ENCODE measurements around the gene MEGF6.

MEGF6 gene

DNA sequence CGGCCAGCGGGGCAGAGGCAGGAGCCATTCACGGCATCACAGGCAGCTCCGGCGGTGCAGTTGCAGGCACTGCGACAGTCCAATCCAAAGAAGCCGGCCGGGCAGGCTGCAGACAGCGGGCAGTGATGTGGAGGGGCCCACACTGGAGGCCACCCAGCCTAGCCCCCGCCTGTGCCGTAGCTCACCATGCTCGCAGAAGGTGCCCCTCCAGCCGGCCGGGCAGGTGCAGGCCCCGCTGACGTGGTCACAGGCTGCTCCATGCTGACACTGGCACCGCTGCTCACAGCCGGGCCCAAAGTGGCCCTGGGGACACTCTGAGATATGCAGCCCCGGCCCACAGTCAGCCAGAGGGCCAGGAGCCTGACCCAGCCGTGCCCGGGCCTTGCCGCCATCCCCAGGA, 111.7 kb downstream of the MEGF6 start:
- DNase-seq, result no peak

DNA sequence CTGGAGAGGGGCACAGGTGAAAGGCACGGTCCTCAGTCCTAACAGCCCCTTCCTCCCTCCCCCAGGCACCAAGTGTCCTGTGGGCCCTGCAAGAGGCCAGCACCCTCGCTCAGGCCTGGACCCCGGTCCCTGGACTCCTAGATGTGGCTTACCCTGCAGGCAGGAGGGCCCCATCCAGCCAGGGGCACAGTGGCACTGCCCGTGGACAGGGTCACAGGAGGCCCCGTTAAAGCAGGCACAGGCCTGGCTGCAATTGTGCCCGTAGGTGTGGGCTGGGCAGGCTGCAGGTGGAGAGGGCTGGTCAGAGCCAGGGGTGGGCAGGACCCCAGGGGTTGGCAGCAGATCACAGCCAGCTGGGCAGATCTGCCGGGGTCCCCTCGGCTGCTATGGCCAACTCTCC, 112.3 kb downstream of the MEGF6 start:
- DNase-seq, result no peak

DNA sequence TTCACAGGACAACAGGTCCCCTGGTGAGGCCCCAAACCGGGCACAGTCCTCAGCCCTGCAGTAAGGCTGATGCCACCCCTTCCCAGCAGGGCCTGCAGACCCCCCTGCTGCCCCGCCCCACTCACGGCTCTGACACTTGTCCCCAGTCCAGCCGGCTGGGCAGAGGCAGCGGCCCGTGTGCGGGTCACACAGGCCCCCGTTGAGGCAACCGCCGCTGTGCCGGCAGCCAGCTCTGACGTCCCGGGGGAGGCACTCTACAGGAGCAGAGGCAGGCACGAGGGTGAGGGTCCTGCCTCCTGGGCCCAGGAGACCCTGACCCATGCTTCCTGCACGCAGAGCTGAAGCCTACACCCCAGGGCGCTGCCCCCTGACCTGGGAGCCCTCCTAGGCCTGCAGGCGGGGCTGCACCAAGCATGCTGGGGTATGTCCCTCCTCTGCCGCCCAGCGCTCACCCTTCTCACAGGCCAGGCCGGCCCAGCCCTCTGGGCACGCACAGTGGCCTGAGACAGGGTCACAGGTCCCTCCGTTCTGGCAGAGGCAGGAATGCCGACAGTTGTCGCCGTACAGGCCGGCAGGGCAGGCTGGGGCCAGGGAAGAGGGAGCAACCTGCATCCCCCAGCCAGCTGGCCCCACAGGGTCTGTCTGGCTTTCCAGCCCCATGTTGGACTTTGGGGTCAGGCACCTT, 112.9 kb downstream of the MEGF6 start:
- no peak for DNase-seq

DNA sequence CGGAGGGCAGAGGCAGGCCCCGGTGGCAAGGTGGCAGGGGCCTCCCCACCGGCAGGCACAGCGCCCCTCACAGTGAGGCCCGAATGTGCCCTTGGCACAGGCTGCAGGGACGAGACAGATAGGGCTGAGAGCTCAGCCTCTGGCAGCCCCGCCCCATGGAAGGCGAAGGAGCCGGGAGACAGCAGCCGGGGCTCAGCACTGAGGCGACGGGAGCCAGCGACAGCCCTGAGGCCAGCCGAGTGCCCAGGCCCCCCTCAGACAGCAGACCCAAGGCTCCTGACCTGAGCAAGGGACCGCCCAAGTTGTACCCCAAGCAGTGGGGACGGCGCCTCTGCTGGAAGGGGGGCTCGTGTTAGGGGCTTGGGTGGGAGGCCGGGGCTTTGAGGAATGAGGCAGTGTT, 113.8 kb downstream of the MEGF6 start:
- no peak for DNase-seq

DNA sequence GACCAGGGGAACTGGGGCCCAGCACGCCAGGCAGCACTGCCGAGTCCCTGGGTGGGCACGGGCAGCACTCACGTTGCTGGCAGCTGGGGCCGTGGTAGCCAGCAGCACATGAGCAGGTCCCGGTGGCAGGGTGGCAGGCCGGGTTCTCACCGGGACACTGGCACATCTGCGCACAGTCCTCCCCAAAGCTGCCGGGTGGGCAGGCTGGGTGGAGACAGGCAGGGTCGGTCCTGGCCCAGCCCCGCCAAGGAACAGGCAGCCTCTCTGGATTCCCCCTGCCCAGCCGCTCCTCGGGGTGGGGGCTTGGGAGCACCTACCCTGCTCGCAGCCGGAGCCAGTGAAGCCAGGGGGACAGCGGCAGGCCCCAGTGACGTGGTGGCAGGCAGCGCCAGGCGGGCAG, 114.4 kb downstream of the MEGF6 start:
- DNase-seq, result no peak

DNA sequence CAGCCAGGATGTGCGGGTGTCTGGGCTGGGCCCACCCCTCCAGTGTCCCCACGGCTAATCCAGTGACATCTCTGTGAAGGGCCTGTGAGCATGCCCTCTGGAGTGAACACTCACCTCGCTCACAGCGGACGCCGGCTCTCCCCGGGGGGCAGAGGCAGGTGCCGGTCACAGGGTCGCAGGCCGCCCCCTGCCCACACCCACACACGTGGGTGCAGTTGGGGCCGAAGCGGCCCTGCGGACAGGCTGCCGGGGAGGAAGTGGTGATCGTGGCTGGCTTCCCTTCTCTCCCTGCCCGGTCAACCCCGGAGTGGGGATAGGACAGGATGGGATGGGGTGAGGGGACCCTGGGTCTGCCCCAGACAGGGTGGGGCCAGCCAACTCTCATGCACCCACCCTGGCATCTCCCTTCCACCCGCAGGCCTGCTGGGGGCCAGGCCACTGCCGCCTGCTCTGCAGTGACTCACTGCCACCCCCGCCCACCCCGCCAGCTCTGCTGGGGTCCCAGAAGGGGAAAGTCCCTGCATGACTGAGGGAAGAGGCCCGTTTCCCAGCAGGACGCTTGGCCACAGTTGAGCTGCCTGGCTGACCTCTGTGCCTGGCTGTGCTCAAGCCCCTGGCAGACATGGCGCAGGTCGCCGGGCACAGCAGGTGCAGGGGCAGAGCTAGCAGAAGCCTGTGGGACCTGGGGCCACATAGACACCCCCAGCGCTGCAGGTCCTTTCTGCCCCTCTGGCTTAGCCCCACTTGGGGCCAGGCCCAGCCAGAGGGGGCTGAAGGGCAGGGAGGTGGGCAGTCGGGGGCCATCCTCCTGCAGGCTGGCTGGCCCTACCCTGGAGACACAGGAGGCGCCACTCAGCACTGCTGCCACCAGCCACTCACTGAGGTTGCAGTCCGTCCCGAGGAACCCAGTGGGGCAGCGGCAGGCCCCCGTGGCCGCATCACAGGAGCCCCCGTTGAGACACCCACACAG, 115.2 kb downstream of the MEGF6 start:
- no peak for DNase-seq

DNA sequence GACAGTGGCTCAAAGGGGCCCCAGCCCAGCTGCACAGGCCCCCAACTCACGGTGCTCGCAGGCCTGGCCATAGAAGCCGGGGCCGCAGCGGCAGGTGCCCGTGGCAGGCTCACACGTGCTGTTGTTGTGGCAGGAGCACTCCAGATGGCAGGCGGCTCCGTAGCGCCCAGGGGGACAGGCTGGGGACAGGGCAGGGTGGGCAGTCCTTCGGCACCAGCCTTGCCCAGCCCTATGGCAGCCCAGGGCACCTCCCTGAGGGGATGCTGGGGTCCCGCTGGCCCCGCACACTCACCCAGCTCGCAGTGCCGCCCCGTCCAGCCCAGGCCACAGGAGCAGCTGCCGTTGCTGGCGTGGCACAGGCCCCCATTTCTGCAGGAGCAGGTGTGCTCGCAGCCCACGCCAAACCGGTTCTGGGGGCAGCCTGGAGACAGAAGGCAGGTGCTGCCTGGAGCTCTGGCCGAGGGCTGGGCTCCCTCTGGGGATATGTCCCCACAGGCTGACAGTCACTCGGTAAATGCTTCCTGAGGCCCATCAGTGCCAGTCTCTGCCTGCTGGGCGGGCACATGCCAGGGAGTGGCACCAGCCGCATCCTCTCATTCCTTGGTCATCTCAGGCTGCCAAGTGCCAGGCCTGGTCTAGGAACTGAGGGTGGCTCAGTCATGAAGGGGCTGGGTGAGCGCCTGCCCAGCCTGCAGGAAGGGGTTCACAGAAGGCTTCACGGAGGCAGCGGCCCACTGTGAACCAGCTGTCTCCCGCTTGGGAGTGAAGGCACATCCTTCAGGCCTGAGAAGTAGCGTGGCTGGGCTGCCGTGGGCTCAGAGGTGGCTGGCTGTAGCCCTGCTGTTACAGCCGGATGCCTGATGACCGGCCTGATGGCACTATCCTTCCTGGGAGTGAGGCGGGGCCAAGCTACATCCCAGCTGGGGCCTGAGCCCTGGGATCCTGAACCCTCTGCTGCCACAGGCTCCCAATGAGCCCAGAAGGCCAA, 116.7 kb downstream of the MEGF6 start:
- DNase-seq, result no peak

DNA sequence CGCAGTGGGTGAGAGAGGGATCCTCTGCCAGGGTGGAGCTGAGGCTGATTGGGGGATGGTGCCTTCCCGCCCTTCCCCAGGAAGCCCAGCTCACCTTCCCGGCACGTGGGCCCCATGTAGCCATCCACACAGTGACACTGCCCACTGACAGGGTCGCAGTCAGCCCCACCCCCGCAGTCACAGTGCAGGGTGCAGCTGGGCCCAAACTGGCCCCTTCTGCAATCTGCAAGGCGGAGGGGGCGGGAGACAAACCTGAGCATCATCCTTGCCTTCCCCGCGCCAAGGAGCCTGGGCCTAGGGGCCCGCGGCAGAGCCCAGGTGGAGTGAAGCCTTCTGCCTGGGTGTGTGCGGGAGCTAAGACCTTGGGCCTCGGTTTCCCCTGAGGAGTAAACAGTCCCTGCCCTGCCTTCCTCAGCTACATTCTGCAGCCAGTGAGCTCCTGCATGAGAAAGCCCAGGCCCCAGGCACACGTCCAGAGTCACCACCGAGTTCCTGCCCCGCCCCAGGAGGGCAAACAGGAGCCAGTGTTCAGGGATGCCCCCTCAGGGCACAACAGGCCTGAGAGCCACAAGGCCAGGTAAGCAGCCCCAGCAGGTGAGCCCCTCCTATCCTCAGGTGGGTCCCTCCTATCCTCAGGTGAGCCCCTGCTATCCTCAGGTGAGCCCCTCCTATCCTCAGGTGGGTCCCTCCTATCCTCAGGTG, 118.6 kb downstream of the MEGF6 start:
- DNase-seq, result no peak

DNA sequence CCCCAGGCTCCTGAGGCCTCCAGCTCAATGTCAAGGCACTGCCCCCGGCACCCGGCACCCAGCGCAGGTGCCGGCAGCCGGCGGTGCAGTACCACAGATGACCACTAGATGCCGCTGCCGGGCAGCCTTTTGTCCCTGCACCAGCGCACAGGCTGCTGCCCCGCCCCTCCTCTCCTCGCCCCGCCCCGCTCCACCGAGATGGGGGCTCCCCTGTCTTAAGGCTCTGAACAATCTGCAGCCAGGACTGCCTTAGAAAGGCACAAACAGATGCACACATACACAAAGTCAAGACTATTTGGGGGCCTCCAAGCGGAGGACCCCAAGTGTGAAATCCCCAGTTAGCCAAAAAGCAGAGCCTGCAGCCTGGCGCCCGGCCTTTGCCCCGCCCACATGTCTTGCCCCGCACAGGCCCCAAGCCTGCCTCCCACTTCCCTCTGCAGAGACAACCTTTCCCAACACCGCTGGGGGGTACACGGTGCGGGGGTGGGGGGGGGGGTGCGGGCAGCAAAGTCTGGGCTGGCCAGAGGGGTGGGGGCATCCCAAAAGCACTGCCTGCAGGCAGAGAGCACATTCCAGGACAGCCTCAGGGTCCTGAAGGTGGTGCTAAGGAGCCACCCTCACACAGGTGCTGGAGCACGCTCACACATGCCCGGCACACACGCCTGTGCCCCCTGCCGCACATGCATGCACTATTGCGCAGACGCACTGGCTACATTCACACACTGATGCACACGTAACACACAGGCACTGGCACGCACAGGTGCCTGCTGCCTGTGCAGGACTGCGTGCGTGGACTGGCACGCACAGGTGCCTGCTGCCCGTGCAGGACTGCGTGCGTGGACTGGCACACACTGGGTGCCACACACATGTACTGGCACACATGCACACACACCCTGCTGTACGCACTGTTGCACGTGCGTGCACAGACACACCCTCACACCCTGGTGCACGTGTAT, 119.7 kb downstream of the MEGF6 start:
- DNase-seq, result peak; percentile 86

DNA sequence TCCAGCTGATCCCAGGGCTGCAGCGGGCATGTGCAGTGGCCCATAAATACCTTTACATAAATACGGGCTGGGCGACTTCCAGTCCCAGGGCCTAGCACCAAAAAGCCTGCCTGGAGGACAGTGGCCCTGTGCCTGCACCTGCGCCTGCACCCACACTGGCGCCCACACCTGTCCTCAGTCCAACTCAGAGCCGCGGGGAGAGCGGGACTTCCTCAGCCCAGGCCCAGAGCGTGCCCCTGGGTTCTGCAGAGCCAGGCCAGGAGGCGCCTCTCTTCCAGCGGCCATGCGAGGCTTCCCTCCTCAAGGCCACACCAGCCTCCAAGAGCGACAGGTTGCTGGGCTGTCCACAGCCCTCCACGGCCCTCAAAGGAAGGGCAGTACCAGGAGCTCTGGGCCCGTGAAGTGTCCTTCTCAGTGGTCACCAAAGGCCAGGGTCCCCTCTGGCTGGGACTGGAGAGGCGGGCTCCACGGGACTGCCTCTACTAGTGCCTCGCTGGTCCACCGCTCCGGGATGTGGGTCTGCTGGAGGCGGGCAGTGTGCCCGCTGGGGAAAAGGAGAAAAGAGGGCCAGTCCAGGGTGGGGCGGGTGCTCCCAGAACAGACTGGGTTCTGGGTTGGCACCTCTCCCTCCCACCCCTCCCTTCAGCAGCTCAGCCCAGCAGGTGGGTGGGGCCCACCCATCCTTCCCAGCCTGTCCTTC, 121.1 kb downstream of the MEGF6 start:
- DNase-seq, result no peak

DNA sequence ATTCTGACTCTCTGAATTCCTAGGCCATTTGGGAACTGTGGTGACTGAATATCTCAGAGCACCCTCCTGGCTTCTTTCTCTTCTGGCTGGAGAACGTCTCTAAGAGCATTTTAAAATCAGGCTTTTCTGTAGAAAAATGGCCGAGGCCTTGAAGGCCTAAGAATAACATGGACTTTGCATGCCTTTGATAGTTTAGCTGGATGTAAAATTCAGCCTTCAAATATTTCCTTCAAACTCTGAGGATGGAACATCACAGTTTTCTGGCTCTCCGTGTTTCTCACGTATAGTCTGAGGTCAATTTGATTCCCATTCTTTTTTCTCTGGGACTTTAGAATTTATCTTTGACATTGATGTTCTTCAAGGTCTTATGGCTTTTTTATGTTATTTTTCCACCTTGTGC, 122.9 kb downstream of the MEGF6 start:
- DNase-seq, result no peak

DNA sequence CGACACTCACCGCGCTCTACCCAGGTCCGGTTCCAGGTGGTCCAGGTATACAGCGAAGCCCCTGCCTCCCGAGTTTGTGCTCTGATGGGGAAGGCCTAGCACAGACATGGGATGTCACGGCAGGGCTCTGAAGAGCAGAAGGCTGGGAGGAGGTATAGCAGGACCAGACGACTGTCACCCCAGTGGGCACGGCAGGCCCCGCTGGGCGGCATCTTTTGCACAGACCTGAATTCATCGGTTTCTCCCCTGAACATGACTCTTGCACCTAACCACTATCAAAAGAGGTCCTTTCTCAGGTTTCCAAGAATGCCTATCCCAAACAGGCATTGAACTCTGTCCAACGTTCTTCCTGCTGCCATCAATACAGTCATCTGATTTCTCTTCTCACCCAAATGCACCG, 126.3 kb downstream of the MEGF6 start:
- no peak for DNase-seq

DNA sequence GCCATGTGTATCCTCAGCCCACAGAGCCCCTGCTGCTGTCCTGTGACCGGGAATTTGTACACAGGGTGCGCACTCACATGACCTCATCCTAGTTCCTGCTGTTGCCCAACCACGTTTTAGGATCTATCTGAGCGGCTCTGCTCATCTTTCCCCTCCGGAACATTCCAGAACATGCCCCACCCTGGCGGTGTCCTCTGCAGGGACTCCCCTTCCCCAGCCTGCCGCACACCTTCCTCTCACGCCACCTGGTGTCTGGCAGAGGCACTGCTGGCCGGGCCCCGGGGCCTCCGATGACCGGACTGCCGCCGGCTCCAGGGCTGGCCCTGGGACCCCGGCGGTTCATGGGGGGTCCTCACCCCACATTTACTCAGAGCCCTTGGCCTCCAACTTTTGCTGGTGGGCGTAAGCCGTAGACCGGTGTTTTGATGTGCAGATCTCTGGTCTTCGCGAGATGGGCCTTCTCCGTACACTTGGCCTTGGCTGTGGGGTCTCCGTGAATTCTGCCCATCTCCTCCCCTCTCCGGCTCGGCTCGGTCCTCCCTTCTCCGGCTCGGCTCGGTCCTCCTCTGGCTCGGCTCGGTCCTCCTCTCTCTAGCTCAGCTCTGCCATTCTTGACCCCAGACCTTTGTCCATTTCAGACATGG, 127.4 kb downstream of the MEGF6 start:
- no peak for DNase-seq

DNA sequence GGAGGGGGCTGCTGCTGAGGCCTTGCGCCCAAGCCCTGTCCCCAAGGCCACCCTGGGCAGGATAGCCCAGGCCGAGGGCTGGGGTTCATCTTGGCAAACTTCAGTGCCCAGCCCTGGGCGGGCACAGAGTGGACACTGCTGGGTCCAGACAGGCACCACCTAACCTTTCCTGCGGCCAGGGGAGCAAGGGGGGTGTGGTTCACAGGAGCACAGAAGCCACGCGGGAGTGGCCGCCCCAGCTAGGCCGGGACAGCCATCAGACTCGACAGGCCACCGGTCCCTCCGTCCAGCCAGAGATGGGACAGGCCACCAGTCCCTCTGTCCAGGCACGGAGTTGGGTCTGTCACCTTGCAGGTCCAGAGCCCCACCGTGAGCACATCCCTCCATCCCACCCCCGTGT, 127.9 kb downstream of the MEGF6 start:
- no peak for DNase-seq

DNA sequence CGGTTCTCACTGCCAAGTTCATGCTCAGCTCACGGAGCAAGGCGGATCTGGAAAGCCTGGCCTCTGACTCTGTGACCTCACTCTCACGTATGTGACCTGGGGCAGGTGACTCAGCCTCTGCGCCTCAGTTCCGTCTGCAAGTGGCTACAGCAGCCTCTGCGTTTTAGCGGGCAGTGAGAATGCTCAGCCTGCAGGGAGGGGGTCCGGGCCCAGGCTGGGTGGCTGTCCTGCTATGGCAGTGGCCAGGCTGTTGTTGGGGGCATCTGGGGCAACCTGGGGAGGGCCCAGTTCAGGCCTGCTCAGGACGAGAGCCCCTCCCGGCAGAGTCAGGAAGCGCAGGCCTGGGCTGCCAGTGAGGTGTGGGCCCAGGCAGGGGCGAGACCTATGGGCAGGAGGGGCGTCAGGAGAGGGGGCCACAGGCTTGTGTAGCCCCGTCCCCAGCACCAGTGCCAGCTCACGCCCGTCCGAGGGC, 128.9 kb downstream of the MEGF6 start:
- no peak for DNase-seq

DNA sequence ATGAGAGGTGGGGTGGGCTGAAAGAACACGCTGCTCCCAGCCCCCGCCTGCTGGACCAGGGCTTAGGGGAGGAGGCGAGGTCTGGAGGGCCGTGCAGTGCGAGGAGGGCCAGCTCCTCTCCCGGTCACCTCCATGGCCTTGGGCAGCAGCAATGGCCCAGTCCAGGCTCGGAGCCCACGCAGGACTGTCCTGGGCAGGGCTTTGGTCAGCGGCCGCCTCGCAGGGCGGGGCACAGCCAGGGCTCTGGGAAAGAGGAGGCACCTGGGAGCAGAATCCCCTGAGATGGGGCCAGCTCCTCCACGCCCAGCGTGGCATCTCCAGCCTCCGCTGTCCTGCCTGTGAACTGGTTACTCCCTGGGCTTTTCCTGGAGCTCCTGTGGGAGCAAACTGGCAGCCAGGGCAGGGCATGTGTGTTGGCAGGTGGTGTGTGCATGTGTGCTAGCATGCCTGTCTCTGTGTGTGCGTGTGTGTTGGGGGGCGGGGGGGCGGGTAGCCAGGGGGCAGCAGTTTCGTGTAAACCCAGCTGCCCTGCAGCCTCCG, 129.4 kb downstream of the MEGF6 start:
- DNase-seq, result no peak

DNA sequence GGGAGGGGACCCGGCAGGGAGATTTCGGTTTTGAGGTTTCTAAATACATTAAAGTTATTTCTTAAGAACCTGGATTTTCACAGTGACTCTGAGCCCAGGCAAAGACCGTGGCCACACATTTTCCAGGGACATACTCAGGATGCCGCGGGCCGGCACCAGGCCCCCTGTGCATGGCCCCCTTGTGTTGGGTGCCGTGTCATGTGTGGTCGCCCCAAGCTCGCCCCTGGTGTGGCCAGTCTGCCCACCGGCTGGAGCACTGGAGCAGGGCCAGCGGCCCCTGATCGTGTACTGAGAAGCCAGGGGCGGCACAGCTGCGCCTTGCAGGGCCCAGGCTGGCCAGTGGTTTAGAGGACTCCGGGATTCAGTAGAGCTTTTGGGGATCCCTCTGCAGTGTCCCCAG, 130.3 kb downstream of the MEGF6 start:
- no peak for DNase-seq

DNA sequence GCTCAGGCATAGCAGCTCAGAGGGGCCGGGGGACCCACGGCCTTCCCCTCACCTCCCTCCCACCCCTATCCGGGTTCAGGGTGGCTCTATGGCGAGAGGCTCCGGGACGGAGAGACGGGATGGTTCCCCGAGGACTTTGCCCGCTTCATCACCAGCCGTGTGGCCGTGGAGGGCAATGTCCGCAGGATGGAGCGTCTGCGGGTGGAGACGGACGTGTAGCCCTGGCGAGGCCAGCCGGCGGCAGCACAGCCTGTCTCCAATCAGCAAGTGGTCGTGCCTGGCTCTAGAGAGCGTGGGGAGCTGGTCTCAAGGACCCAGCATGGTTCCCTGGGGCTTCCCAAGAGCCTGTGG, 131.0 kb downstream of the MEGF6 start:
- DNase-seq, result no peak

DNA sequence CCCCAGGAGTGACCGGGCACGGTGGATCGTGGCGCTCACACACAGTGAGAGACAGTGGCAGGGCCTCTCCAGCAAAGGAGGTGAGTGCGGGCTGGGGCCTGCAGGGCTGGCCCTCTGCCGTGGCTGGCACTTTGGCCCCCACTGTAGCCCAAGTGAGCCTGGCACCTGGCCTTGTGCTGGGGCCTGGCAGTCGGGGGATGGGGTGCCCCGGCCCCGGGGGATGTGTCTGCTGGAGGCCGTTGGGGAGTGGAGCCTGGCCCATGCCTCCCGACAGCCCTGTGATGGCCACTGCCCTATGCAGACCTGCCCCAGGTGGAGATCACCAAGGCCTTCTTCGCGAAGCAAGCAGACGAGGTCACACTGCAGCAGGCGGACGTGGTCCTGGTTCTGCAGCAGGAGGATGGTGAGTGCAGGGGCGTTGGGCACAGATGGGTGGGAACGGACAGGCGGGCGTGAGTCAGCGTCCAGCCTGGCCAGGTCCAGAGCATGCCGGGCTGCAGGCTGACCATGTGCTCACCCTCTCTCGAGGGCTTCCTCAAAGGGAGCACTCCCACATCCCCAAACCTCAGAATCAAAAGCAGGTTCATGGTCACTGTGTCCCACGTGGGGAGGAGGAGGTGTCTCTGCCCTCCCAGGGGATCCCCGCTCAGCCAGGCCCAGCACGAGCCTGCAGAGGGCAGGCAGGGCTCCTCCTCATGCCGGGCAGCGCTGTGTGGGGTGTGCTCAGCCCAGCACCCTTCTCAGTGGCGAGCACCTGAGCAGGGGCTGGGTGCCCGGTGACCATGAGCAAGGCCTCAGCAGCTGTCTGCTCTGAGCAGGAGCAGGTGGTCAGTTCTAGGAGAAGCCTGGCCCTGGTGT, 131.6 kb downstream of the MEGF6 start:
- no peak for DNase-seq
